HL-60 (cell line): ENCODE data around the gene ELOB.

Experiments used
- DNase-seq, 2 experiments: peaks; one replicate each; pipeline ENCODE4 v3.0.0-alpha.2; 2010 to 2020; ENCODE audit warnings: low read depth in 1 of 2, low spot score in 1 of 2
- H3K27ac ChIP-seq: fragments of 250-450 bp; sonication (Bioruptor Pico); replicated peaks from 2 replicates; pipeline ENCODE4 v1.5.1; 2020; ENCODE audit warnings: mild to moderate bottlenecking, moderate library complexity
- H3K27me3 ChIP-seq: fragments of 250-450 bp; sonication (Bioruptor Pico); 2 replicates; pipeline ENCODE4 v1.5.1; 2021; ENCODE audit warnings: mild to moderate bottlenecking, moderate library complexity; ENCODE audit not compliant: insufficient read depth, poor library complexity, severe bottlenecking
- H3K4me3 ChIP-seq: replicated peaks from 2 replicates; pipeline ENCODE4 v1.5.1; 2011; ENCODE audit warnings: mild to moderate bottlenecking, control low read depth, low read length; ENCODE audit not compliant: insufficient read depth
- CTCF ChIP-seq: IDR thresholded peaks from one replicate; pipeline ENCODE4 v1.5.1; 2011; ENCODE audit warnings: low read length, control low read depth, inconsistent platforms; ENCODE audit not compliant: insufficient read depth
- GABPA ChIP-seq: IDR thresholded peaks from 2 replicates; pipeline ENCODE4 v1.6.1; 2012; ENCODE audit warnings: low read depth
- POLR2AphosphoS5 ChIP-seq: IDR thresholded peaks from 2 replicates; pipeline ENCODE4 v1.6.1; 2012; ENCODE audit warnings: low read depth
- SPI1 ChIP-seq: IDR thresholded peaks from 2 replicates; pipeline ENCODE4 v1.6.1; 2012; ENCODE audit warnings: low read depth, mild to moderate bottlenecking, borderline replicate concordance
- TF ChIP-seq, protein P1 (sequence below): IDR thresholded peaks from 2 replicates; pipeline ENCODE4 v1.6.1; 2012; ENCODE audit warnings: low read depth; ENCODE audit not compliant: insufficient replicate concordance

ELOB gene

DNA sequence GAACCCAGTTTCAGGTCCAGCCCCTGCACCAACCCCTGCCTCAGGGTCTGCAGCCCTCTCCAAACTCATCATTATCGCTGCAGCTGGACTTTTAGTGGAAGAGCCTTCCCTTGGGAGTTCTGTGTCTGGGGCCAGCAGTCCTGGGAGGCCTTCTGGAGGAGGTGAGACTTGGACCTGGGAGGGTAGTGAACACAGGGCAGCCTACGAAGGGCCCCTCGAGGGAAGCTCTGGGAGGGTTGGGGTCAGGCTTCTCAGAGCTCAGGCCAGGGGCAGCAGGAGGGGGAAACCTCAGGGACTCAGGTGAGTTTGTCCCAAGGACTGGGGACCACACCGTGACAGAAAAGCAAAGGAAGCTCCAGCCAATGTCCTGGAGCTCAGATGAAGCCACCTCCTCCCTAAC is 35.9 kb downstream of the ELOB start:
- no peak for DNase-seq
- TF ChIP-seq GABPA (no peak), SPI1 (no peak), POLR2AphosphoS5 (no peak), CTCF (no peak)
- TF ChIP-seq, protein P1, sequence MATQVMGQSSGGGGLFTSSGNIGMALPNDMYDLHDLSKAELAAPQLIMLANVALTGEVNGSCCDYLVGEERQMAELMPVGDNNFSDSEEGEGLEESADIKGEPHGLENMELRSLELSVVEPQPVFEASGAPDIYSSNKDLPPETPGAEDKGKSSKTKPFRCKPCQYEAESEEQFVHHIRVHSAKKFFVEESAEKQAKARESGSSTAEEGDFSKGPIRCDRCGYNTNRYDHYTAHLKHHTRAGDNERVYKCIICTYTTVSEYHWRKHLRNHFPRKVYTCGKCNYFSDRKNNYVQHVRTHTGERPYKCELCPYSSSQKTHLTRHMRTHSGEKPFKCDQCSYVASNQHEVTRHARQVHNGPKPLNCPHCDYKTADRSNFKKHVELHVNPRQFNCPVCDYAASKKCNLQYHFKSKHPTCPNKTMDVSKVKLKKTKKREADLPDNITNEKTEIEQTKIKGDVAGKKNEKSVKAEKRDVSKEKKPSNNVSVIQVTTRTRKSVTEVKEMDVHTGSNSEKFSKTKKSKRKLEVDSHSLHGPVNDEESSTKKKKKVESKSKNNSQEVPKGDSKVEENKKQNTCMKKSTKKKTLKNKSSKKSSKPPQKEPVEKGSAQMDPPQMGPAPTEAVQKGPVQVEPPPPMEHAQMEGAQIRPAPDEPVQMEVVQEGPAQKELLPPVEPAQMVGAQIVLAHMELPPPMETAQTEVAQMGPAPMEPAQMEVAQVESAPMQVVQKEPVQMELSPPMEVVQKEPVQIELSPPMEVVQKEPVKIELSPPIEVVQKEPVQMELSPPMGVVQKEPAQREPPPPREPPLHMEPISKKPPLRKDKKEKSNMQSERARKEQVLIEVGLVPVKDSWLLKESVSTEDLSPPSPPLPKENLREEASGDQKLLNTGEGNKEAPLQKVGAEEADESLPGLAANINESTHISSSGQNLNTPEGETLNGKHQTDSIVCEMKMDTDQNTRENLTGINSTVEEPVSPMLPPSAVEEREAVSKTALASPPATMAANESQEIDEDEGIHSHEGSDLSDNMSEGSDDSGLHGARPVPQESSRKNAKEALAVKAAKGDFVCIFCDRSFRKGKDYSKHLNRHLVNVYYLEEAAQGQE = no peak

DNA sequence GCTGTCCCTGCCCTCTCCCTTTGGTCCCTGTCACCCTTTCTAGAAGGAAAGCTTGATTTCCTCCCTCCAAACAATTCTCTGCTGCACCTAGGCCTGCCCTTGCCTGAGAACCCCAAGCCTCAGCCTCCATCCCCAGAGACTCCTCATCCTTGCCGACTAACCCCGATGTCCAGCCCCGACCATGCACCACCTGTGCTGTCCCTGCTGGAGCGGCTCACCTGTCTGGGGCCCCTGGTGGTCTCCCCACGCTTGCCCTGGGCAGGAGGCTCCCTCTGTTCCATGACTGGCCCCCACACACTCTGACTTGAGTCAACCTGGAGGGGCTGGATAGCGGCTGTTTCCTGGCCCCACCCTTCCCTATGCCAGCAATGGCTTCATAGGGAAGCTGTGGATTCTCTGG is 36.6 kb downstream of the ELOB start:
- Histone ChIP-seq H3K27ac (no peak overlapping the region), H3K4me3 (no peak overlapping the region), H3K27me3 (no peaks in the 10 kb centered on the region)
- TF ChIP-seq SPI1 (no peak), GABPA (no peak), POLR2AphosphoS5 (no peak), CTCF (no peak)
- TF ChIP-seq, protein P1 = no peak
- no peak for DNase-seq

More for the DNA sequence above, 35.9 kb downstream of the ELOB start:
- Histone ChIP-seq H3K27ac (no peak overlapping the region), H3K4me3 (no peak overlapping the region), H3K27me3 (no peaks in the 10 kb centered on the region)

DNA sequence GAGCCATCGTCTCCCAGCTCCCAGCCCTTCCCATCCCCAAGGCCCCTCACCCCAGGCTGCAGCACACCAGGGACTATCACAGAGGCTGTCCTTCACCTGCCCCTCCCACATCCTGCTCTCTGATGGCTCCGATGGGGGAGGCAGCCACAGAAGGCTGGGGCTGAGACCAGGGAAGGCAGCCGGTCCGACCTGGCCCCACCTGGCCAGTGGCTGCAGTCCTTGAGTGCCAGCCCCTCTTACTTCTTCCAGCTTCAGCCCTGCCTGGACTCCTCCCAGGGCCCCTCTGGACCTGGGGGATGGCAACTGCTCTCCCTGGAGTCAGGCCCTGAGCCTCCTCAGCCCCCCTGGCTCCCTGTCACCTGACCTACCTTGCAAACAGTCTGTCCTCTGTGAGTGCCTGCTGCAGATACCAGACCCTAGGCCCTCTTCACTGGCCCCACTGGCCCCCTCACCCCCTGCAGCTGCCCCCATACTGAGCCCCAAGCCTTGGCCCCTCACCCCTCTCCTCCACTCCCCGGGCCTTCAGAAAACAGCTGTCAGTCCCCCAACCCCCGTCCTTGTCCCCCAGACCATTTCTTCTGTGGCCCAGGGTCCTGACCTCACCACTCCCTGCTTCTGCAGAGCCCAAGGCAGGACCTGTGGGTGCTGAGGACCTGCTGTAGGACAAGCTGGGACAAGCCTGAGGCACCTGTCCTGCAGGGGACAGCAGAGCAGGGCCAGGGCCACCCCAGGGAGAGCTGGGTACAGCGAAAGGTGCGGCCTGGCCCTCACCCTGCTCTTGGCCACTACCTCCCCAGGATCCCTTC is 37.3 kb downstream of the ELOB start:
- no peak for DNase-seq
- Histone ChIP-seq H3K27me3 (no peaks in the 10 kb centered on the region), H3K4me3 (no peak overlapping the region), H3K27ac (no peak overlapping the region)
- no peak for TF ChIP-seq CTCF
- TF ChIP-seq POLR2AphosphoS5 = no peak
- TF ChIP-seq SPI1 = no peak
- TF ChIP-seq, protein P1 = no peak
- TF ChIP-seq GABPA = no peak
